ENCODE data around the gene ANO6. TPM values are rescaled to one million over a fixed set of nuclear protein-coding genes. Genes with fewer than 3 reads are reported as not detected.

Gene ANO6
- total and polyA plus RNA-seq, 2 of the 4 experiments (the other 2 are of a cell fraction), result 21.6 to 41.0 TPM

GRCh38 chr12:45226021-45226420 is 10.1 kb downstream of the ANO6 start:
- Histone ChIP-seq H3K56ac (ENCODE audit: extremely low read depth, insufficient read depth, low read length) (no peak overlapping the region), H2AK9ac (replicated peaks; ENCODE audit: low read depth, low read length, poor library complexity) (no peak overlapping the region)
- POLR2A ChIA-PET (ENCODE audit: unreplicated experiment), result no interaction called here

More at GRCh38 chr12:45226021-45226420, 10.1 kb downstream of the ANO6 start:
- TF ChIP-seq MAZ (IDR thresholded peaks at IDR 0.05; ENCODE audit: borderline replicate concordance, low read depth, low read length) (no peak), CEBPB (IDR thresholded peaks at IDR 0.05; ENCODE audit: low read depth, low read length) (no peak), SMC3 (IDR thresholded peaks at IDR 0.05; ENCODE audit: low read depth, low read length) (no peak), BHLHE40 (IDR thresholded peaks at IDR 0.05; ENCODE audit: low read depth, low read length) (no peak), ELK1 (IDR thresholded peaks at IDR 0.05; ENCODE audit: borderline replicate concordance, low read depth, low read length) (no peak), CHD1 (IDR thresholded peaks at IDR 0.05; ENCODE audit: low read depth, low read length) (no peak), MXI1 (IDR thresholded peaks at IDR 0.05; ENCODE audit: borderline replicate concordance, low read depth, low read length) (no peak), NFE2L2 (IDR thresholded peaks at IDR 0.05; ENCODE audit: low read depth, low read length) (no peak), CTCF (conservative IDR thresholded peaks at IDR 0.05; ENCODE audit: low read depth, low read length) (no peak), RFX5 (IDR thresholded peaks at IDR 0.05; ENCODE audit: low read depth, low read length) (no peak), RAD21 (IDR thresholded peaks at IDR 0.05; ENCODE audit: low read length) (no peak), POLR2A (IDR thresholded peaks at IDR 0.05; ENCODE audit: low read depth, low read length) (no peak)
- intact Hi-C loops (cut with micrococcal nuclease) (no loop called here), in situ Hi-C loops (cut with MboI; ENCODE audit: low sequenced_read_pairs) (no loop called here), dilution Hi-C loops (cut with HindIII; ENCODE audit: low sequenced_read_pairs, unreplicated experiment) (no loop called here)
- H3K4ac ChIP-seq (ENCODE audit: low read depth, low read length), result no peak overlapping the region
- peaks cover 5% of the 10 kb centered on the region for H3K4me1 ChIP-seq (ENCODE audit: control insufficient read depth, insufficient read depth, low read length)
- no TSS peak for BruUV-seq (replicated peaks)
- ATAC-seq (ENCODE audit: low read depth), result no peak
- H3K4me2 ChIP-seq (ENCODE audit: low read depth, low read length), result no peak overlapping the region
- no peaks in the 10 kb centered on the region for H3K27me3 ChIP-seq (ENCODE audit: control insufficient read depth, insufficient read depth, low read length)
- no peak overlapping the region for H2AK5ac ChIP-seq (ENCODE audit: low read depth, low read length)
- H3K9ac ChIP-seq (ENCODE audit: low read depth, low read length), result no peak overlapping the region
- no peak overlapping the region for H2BK15ac ChIP-seq (ENCODE audit: low read depth, low read length)
- H3K23ac ChIP-seq (ENCODE audit: low read depth, low read length), result no peak overlapping the region
- peaks cover 19% of the 10 kb centered on the region; the same call in 1 of the 2 replicates for H4K20me1 ChIP-seq (ENCODE audit: insufficient read depth, low read length)
- no peaks in the 10 kb centered on the region for H3K36me3 ChIP-seq (ENCODE audit: control insufficient read depth, insufficient read depth, low read length)
- H3K9me3 ChIP-seq (ENCODE audit: control insufficient read depth, insufficient read depth, low read length), result no peaks in the 10 kb centered on the region
- no peak for DNase-seq
- H3K9me1 ChIP-seq (ENCODE audit: insufficient read depth, low read length), result peaks cover 6% of the 10 kb centered on the region; the same call in 1 of the 2 replicates
- no peak overlapping the region for H3K18ac ChIP-seq (ENCODE audit: low read depth, low read length)
- H4K5ac ChIP-seq (ENCODE audit: low read depth, low read length), result no peak overlapping the region
- H3K14ac ChIP-seq (replicated peaks; ENCODE audit: low read depth, low read length), result no peak overlapping the region
- no peak overlapping the region for H2BK120ac ChIP-seq (ENCODE audit: low read depth, low read length)
- peaks cover 27 to 72% of the 10 kb centered on the region in 2 experiments for H3K79me1 ChIP-seq (ENCODE audit: low read depth in 1 of 2, low read length in 2 of 2)
- no peak overlapping the region for H3K4me3 ChIP-seq (ENCODE audit: insufficient read depth, low read depth, low read length)
- H2BK5ac ChIP-seq (ENCODE audit: low read depth, low read length, poor library complexity, severe bottlenecking), result no peak overlapping the region
- CTCF ChIA-PET, result no interaction called here
- H2AFZ ChIP-seq (replicated peaks; ENCODE audit: low read length, poor library complexity), result no peak overlapping the region
- no peak overlapping the region for H4K91ac ChIP-seq (ENCODE audit: insufficient read depth, low read depth, low read length)
- H2BK20ac ChIP-seq (ENCODE audit: low read depth, low read length), result no peak overlapping the region
- H4K8ac ChIP-seq (ENCODE audit: low read depth in 2 of 2, low read length in 2 of 2), result no peak overlapping the region
- H3K27ac ChIP-seq (ENCODE audit: insufficient read depth, low read length), result no peak overlapping the region

All from IMR-90 (cell line).